Measurements from ENCODE around the gene HPSE2. TPM values are rescaled to one million over a fixed set of nuclear protein-coding genes. Genes with fewer than 3 reads are reported as not detected.

The HPSE2 gene
- total RNA-seq, 1 experiment from 2014 or later, result 0.05 TPM

- Histone ChIP-seq H3K27ac (ENCODE audit: low read depth, low read length) (no peak overlapping the region), H3K4me1 (ENCODE audit: control insufficient read depth in 1 of 2, insufficient read depth in 2 of 2, low read length in 2 of 2) (no peaks in the 10 kb centered on the region), H3K27me3 (ENCODE audit: insufficient read depth, low read length) (peaks cover 47% of the 10 kb centered on the region), H2AFZ (ENCODE audit: low read depth, low read length, poor library complexity, severe bottlenecking) (no peak overlapping the region), H3K4me2 (ENCODE audit: low read length) (no peak overlapping the region), H3K79me2 (ENCODE audit: insufficient read depth, low read length) (no peaks in the 10 kb centered on the region), H3K9me2 (ENCODE audit: insufficient read depth) (no peaks in the 10 kb centered on the region), H4K20me1 (ENCODE audit: insufficient read depth) (no peaks in the 10 kb centered on the region), H3K36me3 (ENCODE audit: control insufficient read depth in 1 of 2, insufficient read depth in 2 of 2, low read length in 2 of 2) (no peaks in the 10 kb centered on the region), H3K9ac (ENCODE audit: low read length) (no peak overlapping the region), H3K4me3 (replicated peaks in 1 of 2; ENCODE audit: low read depth in 1 of 2, low read length in 2 of 2) (no peak overlapping the region), H3K9me3 (ENCODE audit: control insufficient read depth in 1 of 2, insufficient read depth in 1 of 2, low read depth in 1 of 2, low read length in 2 of 2) (no peaks in the 10 kb centered on the region)
- ChIA-PET POLR2A (no interaction called here), CTCF (no interaction called here), RAD21 (ENCODE audit: low non-redundant PET in 1 of 2, low total read pairs in 2 of 2, uncharacterized antibody in 2 of 2, unreplicated experiment in 2 of 2) (no interaction called here)
- DNase-seq (ENCODE audit: low read depth, low spot score) (no peak), ATAC-seq (no peak)
- TF ChIP-seq ELF1 (IDR thresholded peaks at IDR 0.05; ENCODE audit: borderline replicate concordance, low read depth), result no peak
- no TSS peak for BruUV-seq (replicated peaks)
- intact Hi-C loops (cut with micrococcal nuclease), result no loop called here
Measured at GRCh38 chr10:98568551-98568950, 667.1 kb downstream of the HPSE2 start.

GRCh38 chr10:98567391-98568133, 668.1 kb downstream of the HPSE2 start:
- POLR2A ChIA-PET, result no interaction called here
- CTCF ChIA-PET, result no interaction called here
- Histone ChIP-seq H3K27ac (ENCODE audit: low read depth, low read length) (no peak overlapping the region), H3K27me3 (ENCODE audit: insufficient read depth, low read length) (peaks cover 51% of the 10 kb centered on the region), H3K36me3 (ENCODE audit: control insufficient read depth in 1 of 2, insufficient read depth in 2 of 2, low read length in 2 of 2) (no peaks in the 10 kb centered on the region), H3K4me2 (ENCODE audit: low read length) (no peak overlapping the region), H3K9ac (ENCODE audit: low read length) (no peak overlapping the region), H3K79me2 (ENCODE audit: insufficient read depth, low read length) (no peaks in the 10 kb centered on the region), H2AFZ (ENCODE audit: low read depth, low read length, poor library complexity, severe bottlenecking) (no peak overlapping the region), H3K9me2 (ENCODE audit: insufficient read depth) (no peaks in the 10 kb centered on the region), H3K9me3 (ENCODE audit: control insufficient read depth in 1 of 2, insufficient read depth in 1 of 2, low read depth in 1 of 2, low read length in 2 of 2) (no peaks in the 10 kb centered on the region), H3K4me1 (ENCODE audit: control insufficient read depth in 1 of 2, insufficient read depth in 2 of 2, low read length in 2 of 2) (no peaks in the 10 kb centered on the region), H3K4me3 (replicated peaks in 1 of 2; ENCODE audit: low read depth in 1 of 2, low read length in 2 of 2) (no peak overlapping the region), H4K20me1 (ENCODE audit: insufficient read depth) (no peaks in the 10 kb centered on the region)
- RAD21 ChIA-PET (ENCODE audit: low non-redundant PET in 1 of 2, low total read pairs in 2 of 2, uncharacterized antibody in 2 of 2, unreplicated experiment in 2 of 2), result no interaction called here
- TF ChIP-seq EZH2phosphoT487 (IDR thresholded peaks at IDR 0.05; ENCODE audit: borderline replicate concordance) (no peak), JUND (IDR thresholded peaks at IDR 0.05) (no peak)
- DNase-seq (ENCODE audit: low read depth, low spot score), result no peak
- intact Hi-C loops (cut with micrococcal nuclease), result no loop called here
- no peak for ATAC-seq
- no TSS peak for BruUV-seq (replicated peaks)

Data from HCT116 (cell line).